ENCODE data around the gene STARD3. TPM values are rescaled to one million over a fixed set of nuclear protein-coding genes. Genes with fewer than 3 reads are reported as not detected.
A peak's percentile ranks its signal among the peaks of the same experiment; 100 is the strongest.

Gene STARD3
- total and polyA plus RNA-seq, 2 donors (not counting 3 experiments of a cell fraction or from before 2014, with no cell fraction given): 51.0 to 75.7 TPM

DNA sequence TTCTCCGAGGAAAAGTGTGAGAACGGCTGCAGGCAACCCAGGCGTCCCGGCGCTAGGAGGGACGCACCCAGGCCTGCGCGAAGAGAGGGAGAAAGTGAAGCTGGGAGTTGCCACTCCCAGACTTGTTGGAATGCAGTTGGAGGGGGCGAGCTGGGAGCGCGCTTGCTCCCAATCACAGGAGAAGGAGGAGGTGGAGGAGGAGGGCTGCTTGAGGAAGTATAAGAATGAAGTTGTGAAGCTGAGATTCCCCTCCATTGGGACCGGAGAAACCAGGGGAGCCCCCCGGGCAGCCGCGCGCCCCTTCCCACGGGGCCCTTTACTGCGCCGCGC is 62.8 kb downstream of the STARD3 start, which contains the start of gene ERBB2:
ERBB2 (plus strand) TSS at position 247 of the 330 bp plus-strand sequence. CDS start 175 bp downstream, outside the sequence.
- POLR2A ChIA-PET: no interaction called here
- BruUV-seq (replicated peaks): no TSS peak
- peak within 1 kb of the TSS; percentile 57 for H2AFZ ChIP-seq (ENCODE audit: low read depth, low read length)
- dilution Hi-C loops (cut with MboI; ENCODE audit: extremely low pct_ligation_motif_present, low sequenced_read_pairs): no loop called here
- H3K36me3 ChIP-seq (ENCODE audit: control insufficient read depth in 2 of 2, extremely low read depth in 1 of 2, insufficient read depth in 2 of 2, low read length in 2 of 2): no peaks in the 10 kb centered on the region
- peak; percentile 80 for FAIRE-seq
- no peaks in the 10 kb centered on the region for H3K4me1 ChIP-seq (ENCODE audit: control insufficient read depth, extremely low read depth, insufficient read depth, low read length)
- H3K9me3 ChIP-seq (replicated peaks; ENCODE audit: control insufficient read depth, insufficient read depth, low read length): no peaks in the 10 kb centered on the region
- peaks cover 0 to 2% of the 10 kb centered on the region in 2 experiments for H3K27me3 ChIP-seq (ENCODE audit: control insufficient read depth in 2 of 2, insufficient read depth in 2 of 2, low read length in 2 of 2)
- DNase-seq (ENCODE audit: low read depth, low spot score): peak; percentile 57
- CTCF ChIA-PET: interaction anchor here (0.9 to 2.3 kb wide), 11 partner anchors 11 to 78 kb away, joined by 3 to 20 read pairs (median 4); partner anchors contain the start of genes MIEN1, PGAP3 and PNMT
- H3K4me2 ChIP-seq (ENCODE audit: insufficient read depth, low read length): peak within 1 kb of the TSS; percentile 73
- intact Hi-C loops (cut with micrococcal nuclease): no loop called here
- H3K27ac ChIP-seq (ENCODE audit: insufficient read depth, low read depth, low read length): no peak within 1 kb of the TSS
- no peaks in the 10 kb centered on the region for H3K79me2 ChIP-seq (ENCODE audit: control insufficient read depth, insufficient read depth, low read length)
- H4K20me1 ChIP-seq (replicated peaks; ENCODE audit: control insufficient read depth, extremely low read depth, insufficient read depth, low read length): no peaks in the 10 kb centered on the region
- TF ChIP-seq EZH2 (IDR thresholded peaks at IDR 0.05; ENCODE audit: borderline replicate concordance, low read depth, low read length, severe bottlenecking) (no peak), CTCF (IDR thresholded peaks at IDR 0.05; ENCODE audit: extremely low read depth in 1 of 2, insufficient read depth in 1 of 2, low read depth in 1 of 2, low read length in 2 of 2) (no peak), POLR2A (IDR thresholded peaks at IDR 0.05; ENCODE audit: low read depth, low read length) (peak; percentile 64), MYC (IDR thresholded peaks at IDR 0.05; ENCODE audit: low read depth, low read length) (no peak), POLR2AphosphoS5 (IDR thresholded peaks at IDR 0.05; ENCODE audit: insufficient read depth, low read depth, low read length) (peak; percentile 47), JUN (IDR thresholded peaks at IDR 0.05; ENCODE audit: borderline replicate concordance, insufficient read depth, insufficient read length, low read depth) (no peak)
- TF ChIP-seq, protein P1, sequence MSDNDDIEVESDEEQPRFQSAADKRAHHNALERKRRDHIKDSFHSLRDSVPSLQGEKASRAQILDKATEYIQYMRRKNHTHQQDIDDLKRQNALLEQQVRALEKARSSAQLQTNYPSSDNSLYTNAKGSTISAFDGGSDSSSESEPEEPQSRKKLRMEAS (IDR thresholded peaks at IDR 0.05; ENCODE audit: insufficient read depth, insufficient read length): no peak
- H3K9me1 ChIP-seq (replicated peaks; ENCODE audit: control insufficient read depth, extremely low read depth, insufficient read depth, low read length): no peaks in the 10 kb centered on the region
- H3K4me3 ChIP-seq (replicated peaks in 1 of 3; ENCODE audit: insufficient read depth in 1 of 3, low read depth in 1 of 3, low read length in 3 of 3): peak within 1 kb of the TSS; percentile 44 to 58 (median 52)
- peak within 1 kb of the TSS; percentile 39 for H3K9ac ChIP-seq (replicated peaks; ENCODE audit: extremely low read depth, insufficient read depth, low read length)

Data from endothelial cell of umbilical vein (primary cell).